GM12873 (cell line): ENCODE data around the gene ZNF790.

Source experiments
- CTCF ChIP-seq: IDR thresholded peaks from 2 replicates; pipeline ENCODE4 v1.5.1; 2012; ENCODE audit warnings: low read depth, mild to moderate bottlenecking, moderate library complexity, low read length, control low read depth; ENCODE audit not compliant: insufficient read depth; ENCODE audit errors: missing control alignments

ZNF790 gene

GRCh38 chr19:36837906-36838783, at the start of gene ZNF790:
Gene ZNF790, minus strand, starts transcription at chr19:36838387. Its CDS starts 12,768 bp downstream, at chr19:36825619.
- TF ChIP-seq CTCF: no peak

GRCh38 chr19:36876993-36877938, 39.1 kb upstream of the ZNF790 start:
- TF ChIP-seq CTCF: no peak

GRCh38 chr19:36851898-36852297, 13.7 kb upstream of the ZNF790 start:
- no peak for TF ChIP-seq CTCF

GRCh38 chr19:36850559-36851442, 12.6 kb upstream of the ZNF790 start, which contains the start of gene ZNF345:
Gene ZNF345, plus strand, starts transcription at chr19:36850876. Its CDS starts 25,955 bp downstream, at chr19:36876831.
- no peak for TF ChIP-seq CTCF

GRCh38 chr19:36849701-36850558, 11.7 kb upstream of the ZNF790 start:
- TF ChIP-seq CTCF: no peak

- no peak for TF ChIP-seq CTCF
These were observed 9.8 kb upstream of the ZNF790 start for GRCh38 chr19:36847968-36848367.
